Measurements from ENCODE around the gene SLC26A11. TPM values are rescaled to one million over a fixed set of nuclear protein-coding genes. Genes with fewer than 3 reads are reported as not detected.

Gene SLC26A11
- polyA plus RNA-seq, 1 donor (not counting 4 experiments of a cell fraction or from before 2014, with no cell fraction given): 2.2 TPM

GRCh38 chr17:80217703-80218362 lies 2.4 kb upstream of the SLC26A11 start:
- Histone ChIP-seq H3K27me3 (ENCODE audit: control insufficient read depth, extremely low read depth, insufficient read depth, low read length) (no peaks in the 10 kb centered on the region), H3K36me3 (ENCODE audit: control insufficient read depth in 2 of 2, extremely low read depth in 1 of 2, insufficient read depth in 2 of 2, low read length in 2 of 2) (peaks cover 3% of the 10 kb centered on the region in 2 experiments), H3K9me1 (ENCODE audit: control insufficient read depth, extremely low read depth, insufficient read depth, low read length) (no peaks in the 10 kb centered on the region), H3K9me3 (ENCODE audit: control insufficient read depth, low read depth, low read length) (no peaks in the 10 kb centered on the region), H3K79me2 (ENCODE audit: control insufficient read depth, insufficient read depth, low read length) (no peaks in the 10 kb centered on the region), H4K20me1 (ENCODE audit: control insufficient read depth, extremely low read depth, insufficient read depth, low read length) (no peaks in the 10 kb centered on the region), H3K9ac (ENCODE audit: control insufficient read depth, extremely low read depth, insufficient read depth, low read length) (no peak overlapping the region), H2AFZ (ENCODE audit: control insufficient read depth, low read length) (no peak overlapping the region), H3K4me3 (ENCODE audit: control insufficient read depth in 2 of 3, extremely low read depth in 1 of 3, insufficient read depth in 2 of 3, low read depth in 1 of 3, low read length in 3 of 3) (no peak overlapping the region), H3K27ac (ENCODE audit: control insufficient read depth, insufficient read depth, low read length) (no peak overlapping the region), H3K4me2 (ENCODE audit: control insufficient read depth, extremely low read depth, insufficient read depth, low read depth, low read length) (no peak overlapping the region), H3K4me1 (ENCODE audit: control insufficient read depth, extremely low read depth, insufficient read depth, low read length) (peaks cover 7% of the 10 kb centered on the region)
- TF ChIP-seq CTCF (optimal IDR thresholded peaks at IDR 0.05 in 1 of 3, IDR thresholded peaks at IDR 0.05 in 1 of 3, conservative IDR thresholded peaks at IDR 0.05 in 1 of 3; ENCODE audit: extremely low read depth in 1 of 3, insufficient read depth in 2 of 3, low read length in 3 of 3): no peak
- no peak for TF ChIP-seq EZH2 (IDR thresholded peaks at IDR 0.05; ENCODE audit: low read length)
- dilution Hi-C loops (cut with MboI; ENCODE audit: extremely low pct_ligation_motif_present, low sequenced_read_pairs): no loop called here
- DNase-seq (ENCODE audit: low read depth, low spot score) (no peak), FAIRE-seq (no peak)

- Histone ChIP-seq H4K20me1 (ENCODE audit: control insufficient read depth, extremely low read depth, insufficient read depth, low read length) (no peaks in the 10 kb centered on the region), H3K79me2 (ENCODE audit: control insufficient read depth, insufficient read depth, low read length) (no peaks in the 10 kb centered on the region), H2AFZ (ENCODE audit: control insufficient read depth, low read length) (no peak overlapping the region), H3K9me3 (ENCODE audit: control insufficient read depth, low read depth, low read length) (no peaks in the 10 kb centered on the region), H3K4me3 (ENCODE audit: control insufficient read depth in 2 of 3, extremely low read depth in 1 of 3, insufficient read depth in 2 of 3, low read depth in 1 of 3, low read length in 3 of 3) (no peak overlapping the region), H3K27me3 (ENCODE audit: control insufficient read depth, extremely low read depth, insufficient read depth, low read length) (no peaks in the 10 kb centered on the region), H3K27ac (ENCODE audit: control insufficient read depth, insufficient read depth, low read length) (no peak overlapping the region), H3K4me1 (ENCODE audit: control insufficient read depth, extremely low read depth, insufficient read depth, low read length) (peaks cover 7% of the 10 kb centered on the region), H3K36me3 (ENCODE audit: control insufficient read depth in 2 of 2, extremely low read depth in 1 of 2, insufficient read depth in 2 of 2, low read length in 2 of 2) (peaks cover under 1 to 3% of the 10 kb centered on the region in 2 experiments), H3K9ac (ENCODE audit: control insufficient read depth, extremely low read depth, insufficient read depth, low read length) (no peak overlapping the region), H3K4me2 (ENCODE audit: control insufficient read depth, extremely low read depth, insufficient read depth, low read depth, low read length) (no peak overlapping the region), H3K9me1 (ENCODE audit: control insufficient read depth, extremely low read depth, insufficient read depth, low read length) (no peaks in the 10 kb centered on the region)
- TF ChIP-seq CTCF (optimal IDR thresholded peaks at IDR 0.05 in 1 of 3, IDR thresholded peaks at IDR 0.05 in 1 of 3, conservative IDR thresholded peaks at IDR 0.05 in 1 of 3; ENCODE audit: extremely low read depth in 1 of 3, insufficient read depth in 2 of 3, low read length in 3 of 3): no peak
- TF ChIP-seq EZH2 (IDR thresholded peaks at IDR 0.05; ENCODE audit: low read length): no peak
- DNase-seq (ENCODE audit: low read depth, low spot score): no peak
- no peak for FAIRE-seq
- dilution Hi-C loops (cut with MboI; ENCODE audit: extremely low pct_ligation_motif_present, low sequenced_read_pairs): no loop called here
Measured at GRCh38 chr17:80218391-80218790, 1.8 kb upstream of the SLC26A11 start.
